Measurements from ENCODE around the gene TRIM26. TPM values are rescaled to one million over a fixed set of nuclear protein-coding genes. Genes with fewer than 3 reads are reported as not detected.
A peak's percentile ranks its signal among the peaks of the same experiment; 100 is the strongest.

TRIM26 gene
- total RNA-seq, 1 donor from 2014 or later = 8.4 TPM

- Histone ChIP-seq H3K27me3 (ENCODE audit: control insufficient read depth in 3 of 3, insufficient read depth in 3 of 3, low read length in 3 of 3) (no peaks in the 10 kb centered on the region), H3K9ac (ENCODE audit: low read depth in 1 of 3, low read length in 3 of 3) (peak overlapping the region in 2 of 3 donors; percentile 94 to 95), H3K27ac (ENCODE audit: low read depth, low read length) (no peak overlapping the region), H3K4me3 (ENCODE audit: low read length in 3 of 3) (peak overlapping the region in 2 of 3 donors; percentile 95 to 99), H3K4me1 (ENCODE audit: control insufficient read depth in 3 of 3, insufficient read depth in 3 of 3, low read length in 3 of 3) (peaks cover 29 to 39% (median 35%) of the 10 kb centered on the region in 3 donors), H3K36me3 (ENCODE audit: control insufficient read depth in 3 of 3, insufficient read depth in 3 of 3, low read length in 3 of 3) (no peaks in the 10 kb centered on the region), H3K9me3 (ENCODE audit: control insufficient read depth in 3 of 3, low read length in 3 of 3) (no peaks in the 10 kb centered on the region)
These were observed 1.3 kb downstream of the TRIM26 start for GRCh38 chr6:30211899-30212298.

DNA sequence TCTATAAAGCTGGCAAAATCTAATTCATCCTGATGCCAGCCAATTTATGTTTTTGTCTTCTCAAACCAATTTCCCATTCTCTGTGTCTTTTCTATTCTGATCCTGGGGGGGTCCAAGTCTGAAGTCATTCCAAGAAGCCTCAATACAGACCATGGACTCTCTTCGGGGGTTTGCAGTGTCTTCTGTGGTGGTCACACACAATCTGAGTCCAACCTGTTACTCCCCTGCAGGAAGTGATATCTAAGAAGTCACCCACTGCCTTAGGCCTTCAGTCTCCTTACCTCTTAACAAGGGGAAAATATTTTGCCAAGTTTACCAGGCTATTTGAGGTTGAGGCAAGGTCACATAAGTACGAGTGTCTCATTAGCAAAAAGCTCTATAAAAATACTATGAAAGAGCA, 1.9 kb downstream of the TRIM26 start:
- peaks cover 35 to 45% (median 39%) of the 10 kb centered on the region in 3 donors for H3K4me1 ChIP-seq (ENCODE audit: control insufficient read depth in 3 of 3, insufficient read depth in 3 of 3, low read length in 3 of 3)
- H3K27me3 ChIP-seq (ENCODE audit: control insufficient read depth in 3 of 3, insufficient read depth in 3 of 3, low read length in 3 of 3) = no peaks in the 10 kb centered on the region
- no peak overlapping the region for H3K9ac ChIP-seq (ENCODE audit: low read depth in 1 of 3, low read length in 3 of 3)
- H3K36me3 ChIP-seq (ENCODE audit: control insufficient read depth in 3 of 3, insufficient read depth in 3 of 3, low read length in 3 of 3) = no peaks in the 10 kb centered on the region
- H3K27ac ChIP-seq (ENCODE audit: low read depth, low read length) = no peak overlapping the region
- H3K9me3 ChIP-seq (ENCODE audit: control insufficient read depth in 3 of 3, low read length in 3 of 3) = no peaks in the 10 kb centered on the region
- peak overlapping the region in 1 of 3 donors; percentile 99 for H3K4me3 ChIP-seq (ENCODE audit: low read length in 3 of 3)

DNA sequence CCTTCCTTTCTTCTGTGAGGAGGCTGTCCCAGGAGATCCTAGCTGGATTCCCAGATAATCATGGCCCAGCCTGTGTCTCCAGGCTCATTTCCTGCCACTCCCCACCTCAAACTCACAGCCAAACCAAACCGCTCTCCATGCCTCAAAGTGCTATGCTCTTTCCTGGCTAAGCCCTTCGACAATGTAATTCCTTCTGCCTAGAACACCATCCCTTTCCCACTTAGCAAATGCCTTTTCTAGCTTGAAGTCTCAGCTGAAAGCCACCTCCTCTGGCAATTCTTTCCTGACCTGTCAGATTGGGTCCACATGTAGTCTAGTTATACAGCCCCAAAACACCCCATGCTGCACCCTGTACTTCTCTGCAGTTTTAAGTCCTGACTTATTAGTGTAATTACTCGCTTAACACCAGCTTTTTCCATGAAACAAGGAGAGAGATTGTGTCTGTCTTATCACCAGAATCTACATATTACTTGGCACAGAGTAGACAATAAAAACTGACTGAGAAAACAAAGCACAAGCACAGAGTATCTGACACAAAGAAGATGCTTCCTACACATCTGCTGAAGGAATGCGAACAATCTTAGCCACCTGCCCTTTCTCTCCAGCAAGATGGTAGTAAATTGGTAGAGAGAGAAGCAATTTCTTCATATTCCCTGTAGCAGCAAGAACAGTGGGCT, 5.4 kb downstream of the TRIM26 start:
- Histone ChIP-seq H3K4me3 (ENCODE audit: low read length in 3 of 3) (peak overlapping the region in 1 of 3 donors; percentile 4), H3K27me3 (ENCODE audit: control insufficient read depth in 3 of 3, insufficient read depth in 3 of 3, low read length in 3 of 3) (no peaks in the 10 kb centered on the region), H3K4me1 (ENCODE audit: control insufficient read depth in 3 of 3, insufficient read depth in 3 of 3, low read length in 3 of 3) (peaks cover 32 to 47% (median 33%) of the 10 kb centered on the region in 3 donors), H3K27ac (ENCODE audit: low read depth, low read length) (peak overlapping the region; percentile 46), H3K9ac (ENCODE audit: low read depth in 1 of 3, low read length in 3 of 3) (peak overlapping the region in 1 of 3 donors; percentile 34), H3K36me3 (ENCODE audit: control insufficient read depth in 3 of 3, insufficient read depth in 3 of 3, low read length in 3 of 3) (no peaks in the 10 kb centered on the region), H3K9me3 (ENCODE audit: control insufficient read depth in 3 of 3, low read length in 3 of 3) (no peaks in the 10 kb centered on the region)

DNA sequence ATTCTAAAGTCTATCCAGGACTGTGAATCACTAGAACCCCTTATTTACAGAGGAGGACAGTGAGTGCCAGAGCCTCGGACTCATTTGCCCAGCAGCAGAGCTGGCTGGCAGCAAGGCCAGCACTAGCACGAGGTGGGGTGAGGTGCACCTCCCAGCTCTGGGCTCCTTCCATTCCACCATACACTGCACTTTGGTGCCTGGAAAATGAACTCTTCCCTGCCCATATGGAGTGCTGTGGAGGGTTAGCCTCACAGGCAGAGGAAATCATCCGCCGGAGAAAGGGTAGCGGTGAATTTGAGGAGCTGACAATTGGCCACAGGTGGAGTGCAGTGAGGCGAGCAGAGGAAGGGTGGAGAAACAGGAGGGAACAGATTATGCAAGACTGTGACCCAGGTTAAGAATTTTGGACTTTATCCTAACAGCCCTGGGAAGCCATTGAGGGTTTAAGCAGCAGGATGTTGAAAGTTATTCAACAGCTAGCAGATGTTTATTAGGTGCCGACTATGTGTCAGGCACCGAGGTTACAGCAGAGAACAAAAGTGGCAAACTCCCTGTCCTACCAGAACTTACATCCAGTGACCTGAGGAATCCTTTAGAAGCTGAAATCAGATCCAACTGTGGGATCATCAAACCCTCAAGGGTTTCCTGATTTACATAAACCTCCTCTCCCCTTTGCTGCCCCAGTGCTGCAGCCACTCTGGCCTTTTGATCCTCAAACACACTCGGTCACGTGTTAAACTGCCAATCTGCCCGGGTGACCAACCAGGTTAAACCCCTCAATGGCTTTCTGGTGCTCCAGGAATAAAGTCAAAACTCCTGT, 6.2 kb downstream of the TRIM26 start:
- Histone ChIP-seq H3K4me1 (ENCODE audit: control insufficient read depth in 3 of 3, insufficient read depth in 3 of 3, low read length in 3 of 3) (peaks cover 29 to 40% (median 30%) of the 10 kb centered on the region in 3 donors), H3K4me3 (ENCODE audit: low read length in 3 of 3) (peak overlapping the region in 1 of 3 donors; percentile 37), H3K9ac (ENCODE audit: low read depth in 1 of 3, low read length in 3 of 3) (peak overlapping the region in 2 of 3 donors; percentile 58 to 63), H3K9me3 (ENCODE audit: control insufficient read depth in 3 of 3, low read length in 3 of 3) (no peaks in the 10 kb centered on the region), H3K27ac (ENCODE audit: low read depth, low read length) (peak overlapping the region; percentile 46), H3K36me3 (ENCODE audit: control insufficient read depth in 3 of 3, insufficient read depth in 3 of 3, low read length in 3 of 3) (no peaks in the 10 kb centered on the region), H3K27me3 (ENCODE audit: control insufficient read depth in 3 of 3, insufficient read depth in 3 of 3, low read length in 3 of 3) (no peaks in the 10 kb centered on the region)

- Histone ChIP-seq H3K9ac (ENCODE audit: low read depth in 1 of 3, low read length in 3 of 3) (no peak overlapping the region), H3K4me1 (ENCODE audit: control insufficient read depth in 3 of 3, insufficient read depth in 3 of 3, low read length in 3 of 3) (peaks cover 22 to 31% (median 22%) of the 10 kb centered on the region in 3 donors)
These were observed 7.1 kb downstream of the TRIM26 start for GRCh38 chr6:30206152-30206551.

GRCh38 chr6:30204116-30204515, 9.1 kb downstream of the TRIM26 start:
- H3K9ac ChIP-seq (ENCODE audit: low read depth in 1 of 3, low read length in 3 of 3) = no peak overlapping the region
- no peaks in the 10 kb centered on the region for H3K9me3 ChIP-seq (ENCODE audit: control insufficient read depth in 3 of 3, low read length in 3 of 3)
- H3K36me3 ChIP-seq (ENCODE audit: control insufficient read depth in 3 of 3, insufficient read depth in 3 of 3, low read length in 3 of 3) = peaks cover 6 to 13% (median 10%) of the 10 kb centered on the region in 3 donors
- H3K27ac ChIP-seq (ENCODE audit: low read depth, low read length) = no peak overlapping the region
- H3K4me3 ChIP-seq (ENCODE audit: low read length in 3 of 3) = no peak overlapping the region
- H3K27me3 ChIP-seq (ENCODE audit: control insufficient read depth in 3 of 3, insufficient read depth in 3 of 3, low read length in 3 of 3) = no peaks in the 10 kb centered on the region
- H3K4me1 ChIP-seq (ENCODE audit: control insufficient read depth in 3 of 3, insufficient read depth in 3 of 3, low read length in 3 of 3) = peaks cover 21 to 26% (median 22%) of the 10 kb centered on the region in 3 donors

More at GRCh38 chr6:30206152-30206551, 7.1 kb downstream of the TRIM26 start:
- Histone ChIP-seq H3K4me3 (ENCODE audit: low read length in 3 of 3) (no peak overlapping the region), H3K27ac (ENCODE audit: low read depth, low read length) (no peak overlapping the region), H3K27me3 (ENCODE audit: control insufficient read depth in 3 of 3, insufficient read depth in 3 of 3, low read length in 3 of 3) (no peaks in the 10 kb centered on the region), H3K9me3 (ENCODE audit: control insufficient read depth in 3 of 3, low read length in 3 of 3) (no peaks in the 10 kb centered on the region), H3K36me3 (ENCODE audit: control insufficient read depth in 3 of 3, insufficient read depth in 3 of 3, low read length in 3 of 3) (no peaks in the 10 kb centered on the region)

DNA sequence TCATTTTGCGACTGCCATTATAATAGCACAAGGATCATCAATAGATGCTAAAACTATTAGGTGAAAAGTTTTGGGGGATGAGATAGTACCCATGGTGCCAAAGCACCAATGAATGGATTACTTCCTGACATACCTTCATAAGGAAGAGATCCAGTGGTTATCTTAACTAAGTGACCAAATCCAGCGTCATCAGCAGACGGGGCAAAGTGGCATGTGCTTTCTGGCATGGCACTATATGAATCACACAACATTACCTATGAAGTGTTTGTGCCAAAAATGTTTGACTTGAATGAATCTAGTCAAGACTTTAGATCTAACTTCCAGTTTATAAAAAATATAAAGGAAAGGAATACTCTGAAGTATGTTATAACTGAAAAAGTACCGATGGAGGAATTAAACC, 10.8 kb downstream of the TRIM26 start:
- Histone ChIP-seq H3K9me3 (ENCODE audit: control insufficient read depth in 3 of 3, low read length in 3 of 3) (no peaks in the 10 kb centered on the region), H3K4me3 (ENCODE audit: low read length in 3 of 3) (no peak overlapping the region), H3K36me3 (ENCODE audit: control insufficient read depth in 3 of 3, insufficient read depth in 3 of 3, low read length in 3 of 3) (peaks cover 20 to 31% (median 22%) of the 10 kb centered on the region in 3 donors), H3K9ac (ENCODE audit: low read depth in 1 of 3, low read length in 3 of 3) (no peak overlapping the region), H3K27ac (ENCODE audit: low read depth, low read length) (no peak overlapping the region), H3K27me3 (ENCODE audit: control insufficient read depth in 3 of 3, insufficient read depth in 3 of 3, low read length in 3 of 3) (no peaks in the 10 kb centered on the region), H3K4me1 (ENCODE audit: control insufficient read depth in 3 of 3, insufficient read depth in 3 of 3, low read length in 3 of 3) (peaks cover 12 to 17% (median 13%) of the 10 kb centered on the region in 3 donors)

GRCh38 chr6:30200551-30201281, 12.5 kb downstream of the TRIM26 start:
- H3K4me3 ChIP-seq (ENCODE audit: low read length in 3 of 3) = no peak overlapping the region
- H3K27ac ChIP-seq (ENCODE audit: low read depth, low read length) = no peak overlapping the region
- H3K27me3 ChIP-seq (ENCODE audit: control insufficient read depth in 3 of 3, insufficient read depth in 3 of 3, low read length in 3 of 3) = no peaks in the 10 kb centered on the region
- H3K36me3 ChIP-seq (ENCODE audit: control insufficient read depth in 3 of 3, insufficient read depth in 3 of 3, low read length in 3 of 3) = peaks cover 31 to 47% (median 37%) of the 10 kb centered on the region in 3 donors
- H3K9ac ChIP-seq (ENCODE audit: low read depth in 1 of 3, low read length in 3 of 3) = no peak overlapping the region
- peaks cover 0 to under 1% (median 0%) of the 10 kb centered on the region in 3 donors for H3K4me1 ChIP-seq (ENCODE audit: control insufficient read depth in 3 of 3, insufficient read depth in 3 of 3, low read length in 3 of 3)
- no peaks in the 10 kb centered on the region for H3K9me3 ChIP-seq (ENCODE audit: control insufficient read depth in 3 of 3, low read length in 3 of 3)

- no peak overlapping the region for H3K27ac ChIP-seq (ENCODE audit: low read depth, low read length)
These were observed 14.8 kb downstream of the TRIM26 start for GRCh38 chr6:30198166-30199084.

More at GRCh38 chr6:30198166-30199084, 14.8 kb downstream of the TRIM26 start:
- no peak overlapping the region for H3K4me3 ChIP-seq (ENCODE audit: low read length in 3 of 3)
- H3K9me3 ChIP-seq (ENCODE audit: control insufficient read depth in 3 of 3, low read length in 3 of 3) = no peaks in the 10 kb centered on the region
- H3K27me3 ChIP-seq (ENCODE audit: control insufficient read depth in 3 of 3, insufficient read depth in 3 of 3, low read length in 3 of 3) = no peaks in the 10 kb centered on the region
- H3K4me1 ChIP-seq (ENCODE audit: control insufficient read depth in 3 of 3, insufficient read depth in 3 of 3, low read length in 3 of 3) = no peaks in the 10 kb centered on the region
- no peak overlapping the region for H3K9ac ChIP-seq (ENCODE audit: low read depth in 1 of 3, low read length in 3 of 3)
- peaks cover 38 to 56% (median 48%) of the 10 kb centered on the region in 3 donors for H3K36me3 ChIP-seq (ENCODE audit: control insufficient read depth in 3 of 3, insufficient read depth in 3 of 3, low read length in 3 of 3)
